B cell (primary cell): ENCODE measurements around the gene SGSH. TPM values are rescaled to one million over a fixed set of nuclear protein-coding genes. Genes with fewer than 3 reads are reported as not detected.

Source experiments
- ATAC-seq: fragments of 200-7000 bp; cut with Tn5 transposase; one replicate; pipeline ENCODE4 v1.10.0; 2021; ENCODE audit warnings: low read depth, mild to moderate bottlenecking, moderate number of reproducible peaks, moderate library complexity
- CTCF ChIA-PET: fragments of 350-600 bp; sonication (Branson Sonifier 250); formaldehyde crosslinking; loops from one replicate; lab custom pipeline; 2021; ENCODE audit warnings: antibody characterized with exemption, inconsistent platforms; lab: Charles Lee
- POLR2A ChIA-PET: fragments of 350-600 bp; sonication (Branson Sonifier 250); formaldehyde crosslinking; loops from one replicate; lab custom pipeline; 2021; ENCODE audit warnings: antibody characterized with exemption; lab: Charles Lee
- DNase-seq: peaks from one replicate; pipeline ENCODE4 v3.0.0; 2013
- H2AFZ ChIP-seq: 2 replicates; pipeline ENCODE4 v1.6.1; 2012; ENCODE audit warnings: mild to moderate bottlenecking, low read depth, low read length; ENCODE audit not compliant: insufficient read depth, poor library complexity, severe bottlenecking
- H3K27ac ChIP-seq, 2 donors: 1 replicate in 1 of 2; 2 replicates in 1 of 2; pipeline ENCODE4 v1.5.1; 2012 to 2013; ENCODE audit warnings: low read length in 2 of 2, mild to moderate bottlenecking in 2 of 2, moderate library complexity in 1 of 2
- H3K27me3 ChIP-seq, 4 experiments: fragments of 200-600 bp in 1 of 4; sonication (generic) in 1 of 4; replicated peaks in 1 of 4; 1 replicate in 2 of 4; 2 replicates in 2 of 4; pipeline versions ENCODE4 v1.6.1 to v1.7.0; 2013 to 2016; ENCODE audit warnings: low read length in 3 of 4, mild to moderate bottlenecking in 2 of 4, mixed read lengths in 1 of 4, moderate library complexity in 1 of 4; ENCODE audit not compliant: insufficient read depth in 4 of 4, control insufficient read depth in 3 of 4; ENCODE audit errors: control extremely low read depth in 1 of 4
- H3K36me3 ChIP-seq, 2 experiments: replicated peaks in 1 of 2; 1 replicate in 1 of 2; 2 replicates in 1 of 2; pipeline versions ENCODE4 v1.6.1 to v1.7.1; 2013; ENCODE audit warnings: low read length in 1 of 2; ENCODE audit not compliant: insufficient read depth in 2 of 2, control insufficient read depth in 1 of 2; ENCODE audit errors: control extremely low read depth in 1 of 2, extremely low read depth in 1 of 2
- H3K4me1 ChIP-seq, 2 donors: fragments of 200-600 bp in 1 of 2; sonication (generic) in 1 of 2; 1 replicate in 1 of 2; 2 replicates in 1 of 2; pipeline versions ENCODE4 v1.5.1 to v1.6.1; 2013 to 2017; ENCODE audit warnings: low read length in 2 of 2; ENCODE audit not compliant: control insufficient read depth in 2 of 2, insufficient read depth in 2 of 2
- H3K4me2 ChIP-seq: replicated peaks from 2 replicates; pipeline ENCODE3; 2012; ENCODE audit warnings: mild to moderate bottlenecking, low read depth, low read length; ENCODE audit not compliant: poor library complexity, severe bottlenecking
- H3K4me3 ChIP-seq, 5 experiments: fragments of 200-600 bp in 1 of 5; sonication (generic) in 1 of 5; 1 replicate in 3 of 5; 2 replicates in 2 of 5; pipeline versions ENCODE4 v1.5.1 to v1.7.0; 2011 to 2016; ENCODE audit warnings: low read length in 4 of 5, mild to moderate bottlenecking in 4 of 5, low read depth in 2 of 5, control low read depth in 1 of 5, moderate library complexity in 1 of 5; ENCODE audit not compliant: insufficient read depth in 1 of 5; ENCODE audit errors: control extremely low read depth in 1 of 5, extremely low read depth in 1 of 5
- H3K79me2 ChIP-seq: fragments of 200-600 bp; sonication (generic); one replicate; pipeline ENCODE4 v1.6.0; 2016; ENCODE audit warnings: low read length; ENCODE audit not compliant: control insufficient read depth, insufficient read depth
- H3K9ac ChIP-seq: fragments of 200-600 bp; sonication (generic); 2 replicates; pipeline ENCODE4 v1.6.1; 2017; ENCODE audit warnings: mild to moderate bottlenecking, low read length, moderate library complexity
- H3K9me3 ChIP-seq, 3 donors: one replicate each; pipeline versions ENCODE4 v1.6.1 to v1.7.1; 2013; ENCODE audit warnings: low read length in 2 of 3; ENCODE audit not compliant: control insufficient read depth in 2 of 3, insufficient read depth in 1 of 3; ENCODE audit errors: control extremely low read depth in 1 of 3
- H4K20me1 ChIP-seq: 2 replicates; pipeline ENCODE4 v1.6.0; 2012; ENCODE audit warnings: mild to moderate bottlenecking, low read length; ENCODE audit not compliant: insufficient read depth, control insufficient read depth, poor library complexity, severe bottlenecking
- H3K27ac Mint-ChIP-seq: one replicate; pipeline ENCODE4 v1.8.0; 2021; ENCODE audit warnings: mixed read lengths
- H3K27me3 Mint-ChIP-seq: one replicate; pipeline ENCODE4 v1.8.0; 2021; ENCODE audit warnings: mixed read lengths
- H3K4me1 Mint-ChIP-seq: one replicate; pipeline ENCODE4 v1.8.0; 2021; ENCODE audit warnings: mixed read lengths
- H3K4me3 Mint-ChIP-seq: one replicate; pipeline ENCODE4 v1.8.0; 2021; ENCODE audit warnings: mixed read lengths
- H3K9me3 Mint-ChIP-seq: one replicate; pipeline ENCODE4 v1.8.0; 2022; ENCODE audit warnings: mixed read lengths; ENCODE audit not compliant: insufficient read depth
- CTCF ChIP-seq: fragments of 200-600 bp; IDR thresholded peaks from one replicate; pipeline ENCODE4 v1.8.0; 2022; ENCODE audit warnings: antibody characterized with exemption, mild to moderate bottlenecking
- EZH2 ChIP-seq: IDR thresholded peaks from 2 replicates; pipeline ENCODE4 v1.6.1; 2012; ENCODE audit warnings: borderline replicate concordance, low read depth, mild to moderate bottlenecking, moderate library complexity, low read length; ENCODE audit not compliant: insufficient read depth, poor library complexity, severe bottlenecking
- WGBS: methylation state at CpG from one replicate; pipeline ENCODE4 v1.1.5; 2013; ENCODE audit warnings: missing lambda C conversion rate; ENCODE audit not compliant: insufficient coverage; 5-methylcytosine and 5-hydroxymethylcytosine counted together
- intact Hi-C: fragments of 100-400 bp; cut with micrococcal nuclease; formaldehyde crosslinking; loops from one replicate; pipeline ENCODE4 v1.10.0; 2022
- polyA plus RNA-seq: library from polyadenylated mRNA; depleted of rRNA; stranded (reverse); fragments of >200 nt; gene quantifications from 2 replicates; pipeline ENCODE4 v1.2.3, GENCODE V29; 2012
- total RNA-seq, 2 donors: library from RNA; stranded (reverse); fragments of 120-200 nt in 1 of 2; gene quantifications; 1 replicate in 1 of 2; 2 replicates in 1 of 2; pipeline versions ENCODE4 v1.2.3 to v1.2.4, GENCODE V29; 2013 to 2022

Gene SGSH
- total and polyA plus RNA-seq, 2 donors (not counting 1 experiment from before 2014, with no cell fraction given): 44.5 to 83.7 TPM

- TF ChIP-seq CTCF (no peak), EZH2 (no peak)
- CTCF ChIA-PET: no interaction called here
Observed at GRCh38 chr17:80166446-80166845, 53.7 kb downstream of the SGSH start.

GRCh38 chr17:80164185-80164584 is 55.9 kb downstream of the SGSH start:
- ATAC-seq (no peak), DNase-seq (no peak)
- ChIA-PET CTCF (interaction anchor here (1.2 kb wide), 1 partner anchor 14 kb away, joined by 4 read pairs; no protein-coding TSS in a partner anchor), POLR2A (no interaction called here)
- WGBS: 86% methylated on average over 5 of the region's 11 CpGs
- peaks cover 0 to 1% (median 0%) of the 10 kb centered on the region in 3 donors for H3K9me3 ChIP-seq
- Mint-ChIP-seq H3K27ac (no peak overlapping the region), H3K4me3 (no peak overlapping the region), H3K27me3 (peaks cover 21% of the 10 kb centered on the region), H3K9me3 (no peaks in the 10 kb centered on the region), H3K4me1 (no peaks in the 10 kb centered on the region)
- H3K27me3 ChIP-seq: peaks cover 0 to 11% (median 0%) of the 10 kb centered on the region in 4 experiments
- H3K36me3 ChIP-seq: no peaks in the 10 kb centered on the region
- H3K4me1 ChIP-seq: no peaks in the 10 kb centered on the region
- no peak overlapping the region for H3K4me2 ChIP-seq
- no peaks in the 10 kb centered on the region for H4K20me1 ChIP-seq
- H3K4me3 ChIP-seq: no peak overlapping the region
- no peak overlapping the region for H3K27ac ChIP-seq
- H2AFZ ChIP-seq: no peak overlapping the region
- no peaks in the 10 kb centered on the region for H3K79me2 ChIP-seq
- TF ChIP-seq CTCF: no peak
- no peak for TF ChIP-seq EZH2
- H3K9ac ChIP-seq: no peak overlapping the region
- intact Hi-C loops: no loop called here

More at GRCh38 chr17:80166446-80166845, 53.7 kb downstream of the SGSH start:
- POLR2A ChIA-PET: no interaction called here
- no peaks in the 10 kb centered on the region for H3K4me1 ChIP-seq
- no peak overlapping the region for H3K4me2 ChIP-seq
- H3K27ac ChIP-seq: no peak overlapping the region
- H3K27ac Mint-ChIP-seq: no peak overlapping the region
- H3K27me3 Mint-ChIP-seq: peaks cover 4% of the 10 kb centered on the region
- no peak for ATAC-seq
- no peak overlapping the region for H3K4me3 ChIP-seq
- no peak overlapping the region for H3K4me3 Mint-ChIP-seq
- no peak overlapping the region for H2AFZ ChIP-seq
- H3K36me3 ChIP-seq: no peaks in the 10 kb centered on the region
- H3K27me3 ChIP-seq: peaks cover 0 to 12% (median 0%) of the 10 kb centered on the region in 4 experiments
- H3K79me2 ChIP-seq: no peaks in the 10 kb centered on the region
- H3K9me3 ChIP-seq: peaks cover 0 to 3% (median 0%) of the 10 kb centered on the region in 3 donors
- no peak overlapping the region for H3K9ac ChIP-seq
- DNase-seq: no peak
- H4K20me1 ChIP-seq: no peaks in the 10 kb centered on the region
- WGBS: 95% methylated on average over 4 of the region's 6 CpGs
- intact Hi-C loops: no loop called here
- no peaks in the 10 kb centered on the region for H3K4me1 Mint-ChIP-seq
- H3K9me3 Mint-ChIP-seq: no peaks in the 10 kb centered on the region
